GM12874 (cell line): ENCODE measurements around the gene CGREF1.

ENCODE experiments used
- TF ChIP-seq, protein P1 (sequence below): IDR thresholded peaks from 2 replicates; pipeline ENCODE4 v1.5.1; 2011; ENCODE audit warnings: low read depth, mild to moderate bottlenecking, control low read depth, low read length, moderate library complexity; ENCODE audit not compliant: insufficient read depth

Gene CGREF1

DNA sequence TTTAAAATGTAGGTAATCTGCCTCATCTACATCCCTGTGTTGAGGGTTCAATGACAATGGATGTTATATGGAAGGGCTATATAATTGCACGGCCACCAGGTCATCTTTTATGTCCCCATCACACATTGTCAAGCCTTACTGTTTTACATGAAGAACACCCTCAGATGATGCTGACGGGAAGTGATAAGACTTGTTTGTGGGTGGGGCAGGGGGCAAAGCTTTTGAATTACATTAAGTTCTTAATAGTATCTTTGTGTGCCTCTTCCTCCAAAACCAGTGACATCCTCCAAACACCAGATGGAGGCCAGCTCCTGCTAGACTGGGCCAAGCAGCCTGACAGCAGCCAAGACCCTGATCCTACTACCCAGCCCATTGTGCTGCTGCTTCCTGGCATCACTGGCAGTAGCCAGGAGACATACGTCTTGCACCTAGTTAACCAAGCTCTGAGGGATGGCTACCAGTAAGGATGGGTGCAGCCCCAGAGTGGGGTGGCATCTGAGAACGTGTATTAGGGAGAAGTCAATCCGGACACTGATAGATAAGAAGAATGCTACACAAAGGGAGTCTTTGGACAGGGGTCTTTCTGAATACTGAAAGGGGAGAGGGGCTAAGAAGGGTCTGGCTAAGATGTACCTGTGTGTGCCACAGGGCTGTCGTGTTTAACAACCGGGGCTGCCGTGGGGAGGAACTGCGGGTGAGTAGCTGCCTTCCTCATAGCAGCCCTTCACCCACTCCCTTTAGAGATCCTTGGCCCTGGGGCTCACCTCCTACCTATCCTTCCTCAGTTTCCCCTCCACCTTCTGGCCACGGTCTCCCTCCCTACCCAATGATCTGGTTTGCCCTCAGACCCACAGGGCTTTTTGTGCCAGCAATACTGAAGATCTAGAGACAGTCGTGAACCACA is 10.0 kb upstream of the CGREF1 start:
- TF ChIP-seq, protein P1, sequence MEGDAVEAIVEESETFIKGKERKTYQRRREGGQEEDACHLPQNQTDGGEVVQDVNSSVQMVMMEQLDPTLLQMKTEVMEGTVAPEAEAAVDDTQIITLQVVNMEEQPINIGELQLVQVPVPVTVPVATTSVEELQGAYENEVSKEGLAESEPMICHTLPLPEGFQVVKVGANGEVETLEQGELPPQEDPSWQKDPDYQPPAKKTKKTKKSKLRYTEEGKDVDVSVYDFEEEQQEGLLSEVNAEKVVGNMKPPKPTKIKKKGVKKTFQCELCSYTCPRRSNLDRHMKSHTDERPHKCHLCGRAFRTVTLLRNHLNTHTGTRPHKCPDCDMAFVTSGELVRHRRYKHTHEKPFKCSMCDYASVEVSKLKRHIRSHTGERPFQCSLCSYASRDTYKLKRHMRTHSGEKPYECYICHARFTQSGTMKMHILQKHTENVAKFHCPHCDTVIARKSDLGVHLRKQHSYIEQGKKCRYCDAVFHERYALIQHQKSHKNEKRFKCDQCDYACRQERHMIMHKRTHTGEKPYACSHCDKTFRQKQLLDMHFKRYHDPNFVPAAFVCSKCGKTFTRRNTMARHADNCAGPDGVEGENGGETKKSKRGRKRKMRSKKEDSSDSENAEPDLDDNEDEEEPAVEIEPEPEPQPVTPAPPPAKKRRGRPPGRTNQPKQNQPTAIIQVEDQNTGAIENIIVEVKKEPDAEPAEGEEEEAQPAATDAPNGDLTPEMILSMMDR = no peak

DNA sequence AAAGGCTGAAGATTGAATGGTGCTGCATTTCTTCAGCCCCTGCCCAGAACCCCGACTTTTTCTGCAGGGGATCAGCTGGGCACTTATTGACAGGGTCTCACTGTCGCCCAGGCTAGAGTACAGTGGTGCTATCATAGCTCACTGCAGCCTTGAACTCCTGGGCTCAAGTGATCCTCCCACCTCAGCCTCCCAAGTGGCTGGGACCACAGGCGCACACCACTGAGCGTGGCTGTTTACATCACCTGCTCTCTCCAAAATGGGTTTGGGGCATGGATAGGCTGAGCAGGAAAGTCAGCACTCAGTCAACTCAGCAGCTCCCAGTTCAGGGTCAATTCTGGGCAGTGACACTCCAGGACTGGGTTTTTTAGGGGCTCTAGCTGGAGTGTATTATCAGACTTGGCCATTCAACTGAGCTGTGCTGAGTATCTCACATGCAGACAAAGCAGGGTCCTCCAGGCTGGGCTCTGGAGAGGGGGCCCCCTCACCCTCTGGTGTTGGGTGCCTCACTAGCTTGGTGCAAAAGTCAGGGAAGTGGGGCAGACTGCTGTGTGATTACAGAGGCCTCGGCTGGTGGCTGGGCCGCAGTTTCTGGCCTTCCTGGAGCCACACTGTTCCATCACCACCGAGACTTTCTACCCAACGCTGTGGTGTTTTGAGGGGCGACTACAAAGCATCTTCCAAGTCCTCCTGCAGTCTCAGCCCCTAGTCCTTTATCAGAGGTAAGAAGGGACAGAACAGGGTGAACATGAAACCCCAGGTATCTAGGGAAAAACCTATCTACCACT is 9.1 kb upstream of the CGREF1 start:
- TF ChIP-seq, protein P1 = no peak

DNA sequence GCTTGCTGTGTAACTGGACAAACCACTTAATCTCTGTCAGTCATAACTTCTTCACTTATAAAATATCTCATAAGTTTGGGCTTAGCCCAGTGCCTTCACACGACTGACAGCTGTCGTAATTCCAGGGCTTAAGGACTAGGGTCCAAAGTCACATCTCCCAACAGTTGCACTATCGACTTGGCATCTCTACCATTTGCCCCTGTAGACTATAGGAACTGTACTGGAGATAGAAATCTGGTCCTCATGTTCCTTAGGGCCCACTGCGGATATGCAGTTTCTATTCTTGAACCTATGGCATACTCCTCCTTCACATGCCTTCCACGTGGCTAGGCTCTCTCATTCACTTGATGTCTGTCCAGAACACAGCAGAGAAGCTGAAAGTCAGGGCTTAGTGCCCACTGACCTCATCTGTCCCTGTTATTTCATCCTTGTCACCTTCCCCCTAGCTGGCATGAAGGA is 7.4 kb upstream of the CGREF1 start:
- TF ChIP-seq, protein P1 = no peak

DNA sequence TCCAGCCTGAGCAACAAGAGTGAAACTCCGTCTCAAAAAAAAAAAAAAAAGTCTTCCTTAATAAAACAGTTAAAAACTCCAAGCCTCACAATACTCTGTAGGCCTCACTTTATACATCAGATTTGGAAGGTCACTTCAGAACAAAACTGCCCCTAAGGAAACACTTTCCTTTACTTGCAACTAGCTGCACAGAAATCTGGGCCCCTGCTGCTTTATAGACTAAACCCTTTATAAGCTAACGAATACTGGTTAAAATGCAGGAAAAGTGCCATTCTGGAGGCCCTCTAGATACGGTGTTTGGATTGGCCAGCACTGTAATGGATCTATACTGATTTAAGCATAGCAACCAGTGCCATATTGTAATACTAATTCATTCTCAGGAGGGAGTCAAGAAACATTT is 6.2 kb upstream of the CGREF1 start:
- TF ChIP-seq, protein P1 = no peak

DNA sequence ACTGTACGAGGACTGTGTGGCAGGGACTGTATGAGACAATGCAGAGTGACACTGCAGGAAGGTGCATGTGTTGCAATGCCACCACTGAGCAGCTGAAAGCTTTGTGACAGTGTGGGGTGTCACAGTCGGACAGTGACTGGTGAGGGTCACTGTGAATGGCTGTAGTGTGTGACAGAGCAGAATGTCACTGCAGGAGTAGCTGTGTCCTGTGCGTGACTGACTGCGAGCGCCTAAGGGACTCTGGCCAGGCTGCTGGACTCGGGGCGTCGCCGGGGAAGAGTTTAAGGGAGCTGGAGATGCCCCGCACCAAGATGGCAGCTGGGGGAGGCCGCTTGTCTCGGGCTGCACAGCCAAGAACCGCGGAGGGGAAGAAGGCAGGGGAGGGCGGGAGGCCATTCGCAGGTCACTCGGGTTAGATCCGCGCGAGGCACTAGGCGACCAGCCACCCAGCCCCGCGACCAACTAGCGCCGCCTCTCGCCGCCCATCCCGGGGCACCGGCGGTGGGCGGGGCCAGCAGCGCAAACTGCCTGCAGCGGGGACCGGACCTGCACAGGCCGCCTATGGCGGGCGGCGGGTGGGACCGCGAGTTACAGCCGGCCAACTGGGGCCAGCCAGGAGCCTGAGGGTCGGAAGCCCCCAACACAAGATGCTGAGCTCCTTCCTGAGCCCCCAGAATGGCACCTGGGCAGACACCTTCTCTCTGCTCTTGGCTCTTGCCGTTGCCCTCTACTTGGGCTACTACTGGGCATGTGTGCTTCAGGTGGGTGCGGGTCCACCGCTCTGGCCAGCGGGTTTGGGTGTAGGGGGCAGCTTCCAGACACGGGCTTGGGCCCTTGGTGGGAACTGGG is 4.6 kb upstream of the CGREF1 start, which contains the start of gene ABHD1:
Gene ABHD1, plus strand, starts transcription at position 514 of the 849 bp plus-strand sequence. Its CDS starts 134 bp downstream, at position 648.
- TF ChIP-seq, protein P1 = no peak

DNA sequence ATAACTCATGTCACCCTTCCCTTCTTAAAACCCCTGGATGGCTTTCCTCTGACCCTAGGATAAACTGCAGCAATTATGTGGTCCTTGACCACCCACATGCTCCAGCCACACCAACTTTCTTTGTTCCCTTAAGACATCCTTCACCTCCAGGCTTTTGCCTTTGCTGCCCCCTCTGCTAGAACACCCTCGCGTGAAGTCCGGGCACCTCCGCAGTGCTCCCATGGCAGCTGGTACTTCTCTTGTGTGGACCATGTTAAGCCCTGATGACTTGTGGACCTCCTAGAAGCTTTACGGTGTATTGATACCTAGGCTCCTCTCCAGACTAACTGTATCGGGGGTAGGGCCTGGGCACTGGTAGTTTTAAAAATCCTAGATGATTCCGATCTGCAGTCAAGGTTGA is 3.9 kb upstream of the CGREF1 start:
- TF ChIP-seq, protein P1 = no peak
